GM19351 (cell line): ENCODE data around the gene CBL.

Experiments used
- ATAC-seq: cut with Tn5 transposase; IDR thresholded peaks from one replicate; pipeline ENCODE4 v1.9.1; 2021; ENCODE audit warnings: mild to moderate bottlenecking, moderate library complexity; ENCODE audit not compliant: unreplicated experiment

CBL gene

DNA sequence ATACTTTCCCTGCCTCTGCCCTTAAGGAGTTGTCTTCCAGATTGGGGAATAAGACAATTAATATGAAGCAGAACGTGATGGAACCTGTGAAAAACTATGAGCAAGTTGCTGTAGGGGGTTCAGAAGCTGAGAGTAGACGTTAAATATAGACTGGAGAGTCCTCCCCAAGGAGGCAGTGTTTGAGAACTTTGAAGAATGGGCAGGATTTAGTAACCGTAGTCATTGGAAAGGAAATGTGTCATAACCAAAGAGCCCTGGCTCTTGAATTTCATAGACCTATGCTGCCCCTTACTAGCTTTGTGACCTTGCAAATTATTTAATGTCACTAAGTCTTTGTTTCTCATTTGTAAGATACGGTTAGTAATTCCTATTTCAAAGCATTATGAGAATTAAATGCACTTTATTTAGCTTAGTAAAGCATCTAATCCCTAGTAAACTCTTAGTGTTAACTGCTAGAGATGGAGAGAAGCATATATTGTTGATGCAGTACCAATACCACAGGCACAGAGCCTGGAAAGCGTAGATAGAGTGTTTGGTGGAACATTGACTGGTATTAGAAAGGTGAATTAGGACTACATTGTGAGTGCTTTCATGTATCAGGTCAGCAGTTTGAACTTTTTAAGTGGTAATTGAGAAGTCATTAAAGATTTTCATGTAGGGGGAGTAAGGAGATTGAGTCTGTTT, 56.7 kb downstream of the CBL start:
- peak; percentile 34 for ATAC-seq

DNA sequence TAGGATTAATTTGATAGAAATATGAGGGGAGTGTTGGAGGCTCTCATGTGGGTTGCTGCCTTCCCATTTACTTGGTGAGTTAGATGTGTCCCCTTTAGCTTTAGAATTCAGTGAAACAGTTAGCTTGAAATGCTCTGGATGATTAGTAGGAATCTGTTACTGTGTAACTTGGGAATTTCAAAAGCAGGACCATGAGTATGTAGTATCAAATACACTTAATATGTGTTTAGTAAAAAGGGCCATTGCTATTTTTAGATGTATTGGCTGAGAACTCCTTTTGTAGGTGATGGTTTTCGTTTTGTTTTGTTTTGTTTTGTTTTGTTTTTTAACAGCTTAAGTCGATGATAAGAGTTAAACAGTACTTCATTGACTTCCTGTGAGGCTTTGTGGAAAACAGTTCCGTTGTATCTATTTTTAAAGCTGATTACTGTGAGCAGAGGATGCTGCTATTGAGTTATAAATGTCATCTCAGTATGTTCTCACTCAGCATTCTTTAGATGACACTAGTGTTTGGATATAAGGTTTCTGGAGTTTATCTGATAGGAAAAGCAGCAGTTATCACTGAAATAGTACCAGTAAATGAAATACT, 57.3 kb downstream of the CBL start:
- ATAC-seq: no peak

DNA sequence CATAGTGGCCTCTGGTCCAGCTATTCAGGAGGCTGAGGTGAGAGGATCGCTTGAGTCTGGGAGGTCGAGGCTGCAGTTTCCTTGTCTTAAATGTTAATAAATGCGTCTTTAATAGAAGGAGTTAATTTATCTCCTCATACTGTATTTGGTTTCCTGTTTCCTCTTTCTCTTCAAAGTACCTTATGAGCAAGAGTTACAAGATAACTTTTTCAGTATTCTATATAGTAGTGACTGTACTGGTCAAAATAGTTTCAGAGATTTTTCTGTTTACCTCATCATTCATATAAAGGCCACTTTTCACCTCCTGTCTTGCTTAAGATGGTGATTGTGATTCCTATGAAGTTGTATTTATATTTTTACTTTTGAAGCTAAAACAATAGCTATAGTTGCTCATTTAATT, 59.9 kb downstream of the CBL start:
- ATAC-seq: no peak

DNA sequence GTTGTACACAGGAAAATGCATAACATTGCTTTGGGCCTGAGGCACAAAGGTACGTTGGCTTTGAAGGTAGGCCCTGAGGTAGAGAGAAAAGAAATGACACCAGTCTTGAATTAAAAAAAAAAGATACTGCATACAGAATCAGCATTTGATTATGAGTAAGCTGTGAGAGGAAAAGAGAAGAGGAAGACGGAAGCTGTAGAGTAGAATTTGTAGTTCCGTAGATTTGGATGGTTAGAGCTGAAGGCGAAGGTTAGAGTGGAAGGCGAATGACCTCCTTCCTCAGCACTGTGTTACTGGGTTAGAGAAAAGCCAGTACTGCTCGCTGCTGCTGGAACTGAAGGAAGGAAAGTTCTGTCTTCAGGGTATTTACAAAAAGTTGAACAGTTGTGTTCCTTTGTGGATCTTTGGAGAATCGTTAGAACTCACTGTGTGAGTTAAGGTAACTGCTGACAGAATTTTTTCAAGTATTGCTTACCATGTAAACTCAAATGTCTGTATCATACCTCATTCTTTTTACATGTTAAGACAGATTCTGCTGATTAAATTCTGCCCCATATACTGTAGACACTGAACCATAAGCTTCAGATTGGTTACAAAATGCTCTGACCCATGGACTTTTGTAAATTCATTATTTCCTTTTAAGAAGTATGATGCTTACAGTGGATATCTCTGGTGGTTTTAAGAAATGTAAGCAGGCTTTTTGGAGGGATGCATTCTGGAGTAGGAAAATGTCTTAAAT, 60.5 kb downstream of the CBL start:
- ATAC-seq: no peak

DNA sequence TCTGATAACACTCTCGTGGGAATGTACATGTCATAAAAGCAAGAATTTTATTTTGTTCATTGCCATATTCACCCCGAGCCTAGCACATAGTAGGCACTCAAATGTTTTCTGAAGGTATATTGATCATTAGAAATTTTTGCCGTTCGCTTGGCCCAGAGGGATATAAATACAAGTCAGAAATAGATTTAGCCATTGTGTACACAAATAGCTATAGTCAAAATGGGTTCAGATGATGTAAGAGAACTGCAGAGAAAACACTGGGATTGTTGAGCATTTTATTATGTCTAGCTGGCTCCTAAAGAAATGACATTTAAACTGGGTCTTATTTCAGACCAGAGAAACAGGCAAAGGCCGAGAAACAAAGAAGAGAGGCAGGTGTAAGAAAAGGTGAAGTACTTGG, 61.5 kb downstream of the CBL start:
- ATAC-seq: no peak

DNA sequence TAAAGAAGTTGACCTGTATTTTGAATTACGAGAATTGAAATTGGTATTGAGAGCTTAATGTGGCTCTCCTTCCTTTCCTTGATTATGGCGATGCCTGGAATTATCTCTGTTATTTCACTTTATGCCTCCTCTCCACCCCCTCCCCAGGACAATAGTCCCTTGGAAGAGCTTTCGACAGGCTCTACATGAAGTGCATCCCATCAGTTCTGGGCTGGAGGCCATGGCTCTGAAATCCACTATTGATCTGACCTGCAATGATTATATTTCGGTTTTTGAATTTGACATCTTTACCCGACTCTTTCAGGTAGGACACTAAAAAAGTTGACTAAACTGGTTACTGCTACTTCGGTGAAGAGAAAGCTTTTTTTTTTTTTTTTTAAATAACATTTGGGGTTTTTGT, 67.6 kb downstream of the CBL start:
- no peak for ATAC-seq

DNA sequence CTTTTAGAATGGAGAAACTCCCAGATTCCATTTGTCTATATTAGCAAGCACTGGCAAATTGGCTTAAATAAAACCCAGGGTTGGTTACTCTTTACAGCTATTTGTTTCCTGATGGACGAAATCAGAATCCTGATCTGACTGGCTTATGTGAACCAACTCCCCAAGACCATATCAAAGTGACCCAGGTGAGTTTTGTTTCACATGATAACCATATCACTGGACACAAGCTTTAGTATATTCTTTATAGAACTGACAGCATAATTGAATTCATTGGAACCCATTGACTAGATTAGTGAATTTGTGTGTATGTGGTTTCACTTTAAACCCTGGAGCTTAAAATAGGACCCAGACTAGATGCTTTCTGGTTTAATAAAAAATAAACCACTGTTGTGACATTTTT, 71.5 kb downstream of the CBL start:
- ATAC-seq: no peak

DNA sequence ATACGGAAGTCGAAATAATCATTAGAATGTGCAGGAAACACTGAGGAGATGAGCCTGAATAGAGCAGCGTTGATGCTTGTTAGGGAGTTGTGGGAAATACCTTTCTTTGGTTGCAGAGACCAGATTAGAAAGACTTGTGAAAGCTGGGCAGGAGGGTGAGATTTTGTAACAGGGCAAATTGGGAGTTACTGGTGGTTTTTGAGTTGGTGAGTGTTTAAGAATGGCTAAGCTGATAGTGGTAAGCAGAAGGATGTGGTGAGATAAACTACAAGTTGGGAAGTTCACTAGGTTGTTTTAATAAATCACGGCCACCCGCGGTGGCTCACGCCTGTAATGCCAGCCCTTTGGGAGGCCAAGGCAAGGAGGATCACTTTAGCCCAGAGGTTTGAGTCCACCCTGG, 76.4 kb downstream of the CBL start:
- no peak for ATAC-seq

DNA sequence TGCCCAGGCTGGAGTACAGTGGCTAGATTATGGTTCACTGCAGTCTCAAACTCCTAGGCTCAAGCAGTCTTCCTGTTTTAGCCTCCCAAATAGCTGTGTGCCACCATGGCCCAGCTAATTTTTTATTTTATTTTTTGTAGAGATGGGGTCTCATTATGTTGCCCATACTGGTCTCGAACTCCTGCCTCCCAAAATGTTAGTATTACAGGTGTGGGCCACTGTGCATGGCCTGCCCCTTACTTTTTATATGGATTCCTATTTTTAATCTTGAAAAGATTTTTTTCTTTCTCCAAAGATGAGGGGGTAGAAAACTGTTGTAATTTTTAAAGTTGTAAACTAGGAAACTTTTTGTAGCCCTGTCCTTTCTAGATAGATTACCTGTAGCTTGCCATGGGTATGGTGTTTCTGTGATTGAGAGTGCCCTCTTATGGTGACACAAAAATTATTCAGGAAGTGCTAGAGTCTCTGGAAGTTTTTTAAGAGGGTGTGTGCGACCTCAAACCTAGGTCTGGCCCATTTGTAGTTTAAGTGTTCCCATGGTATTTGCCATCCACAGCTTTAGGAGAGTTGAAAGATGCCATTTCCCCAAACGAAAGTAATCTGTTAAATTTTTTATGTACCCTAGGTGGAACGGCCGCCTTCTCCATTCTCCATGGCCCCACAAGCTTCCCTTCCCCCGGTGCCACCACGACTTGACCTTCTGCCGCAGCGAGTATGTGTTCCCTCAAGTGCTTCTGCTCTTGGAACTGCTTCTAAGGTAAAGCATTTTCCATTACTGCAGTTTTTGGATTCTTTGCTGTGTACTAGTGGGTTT, 78.4 kb downstream of the CBL start:
- ATAC-seq: no peak

DNA sequence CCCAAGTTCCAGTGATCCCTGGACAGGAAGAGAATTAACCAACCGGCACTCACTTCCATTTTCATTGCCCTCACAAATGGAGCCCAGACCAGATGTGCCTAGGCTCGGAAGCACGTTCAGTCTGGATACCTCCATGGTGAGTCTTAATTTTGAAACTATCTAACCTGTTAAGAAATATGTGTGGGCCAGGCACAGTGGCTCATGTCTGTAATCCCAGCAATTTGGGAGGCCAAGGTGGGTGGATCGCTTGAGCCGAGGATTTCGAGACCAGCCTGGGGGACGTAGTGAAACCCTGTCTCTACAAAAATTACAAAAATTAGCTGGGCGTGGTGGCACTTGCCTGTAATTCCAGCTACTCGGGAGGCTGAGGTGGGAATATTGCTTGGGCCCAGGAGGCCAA, 79.3 kb downstream of the CBL start:
- no peak for ATAC-seq

DNA sequence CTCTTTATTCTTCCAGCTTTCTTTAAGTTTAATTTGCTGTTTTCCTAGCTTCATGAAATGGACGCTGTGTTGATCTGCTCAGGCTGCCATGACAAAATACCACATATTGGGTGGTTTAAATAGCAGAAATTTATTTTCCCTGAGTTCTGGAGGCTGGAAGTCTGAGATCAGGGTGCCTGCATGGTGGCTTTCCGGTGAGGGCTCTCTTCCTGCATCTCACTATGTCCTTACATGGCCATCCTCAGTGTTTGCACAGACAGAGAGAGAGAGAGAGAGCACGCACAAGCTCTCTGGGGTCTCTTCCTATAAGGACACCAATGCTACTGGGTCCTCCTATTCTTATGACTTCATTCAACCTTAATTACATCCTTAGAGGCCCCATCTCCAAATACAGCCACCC, 82.1 kb downstream of the CBL start:
- ATAC-seq: no peak

DNA sequence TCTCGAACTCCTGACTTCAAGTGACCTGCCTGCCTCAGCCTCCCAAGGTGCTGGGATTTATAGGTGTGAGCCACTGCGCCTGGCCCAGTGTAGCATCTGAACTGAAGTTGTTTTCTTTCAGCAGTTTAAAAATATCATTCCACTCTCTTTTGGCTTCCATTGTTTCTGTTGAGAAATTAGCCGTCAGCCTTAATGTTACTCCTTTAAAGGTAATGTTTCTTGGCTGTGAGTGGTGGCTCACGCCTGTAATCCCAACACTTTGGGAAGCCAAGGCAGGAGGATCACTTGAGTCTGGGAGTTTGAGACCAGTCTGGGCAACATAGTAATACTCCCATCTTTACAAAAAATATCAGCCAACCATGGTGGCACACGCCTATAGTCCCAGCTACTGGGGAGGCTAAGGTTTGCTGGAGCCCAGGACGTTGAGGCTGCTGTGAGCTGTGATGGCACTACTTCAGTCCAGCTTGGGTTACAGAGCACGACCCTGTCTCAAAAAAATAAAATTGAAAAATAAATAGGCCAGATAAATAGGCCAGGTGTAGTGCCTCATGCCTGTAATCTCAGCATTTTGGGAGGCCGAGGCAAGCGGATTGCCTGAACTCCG, 84.9 kb downstream of the CBL start:
- no peak for ATAC-seq

DNA sequence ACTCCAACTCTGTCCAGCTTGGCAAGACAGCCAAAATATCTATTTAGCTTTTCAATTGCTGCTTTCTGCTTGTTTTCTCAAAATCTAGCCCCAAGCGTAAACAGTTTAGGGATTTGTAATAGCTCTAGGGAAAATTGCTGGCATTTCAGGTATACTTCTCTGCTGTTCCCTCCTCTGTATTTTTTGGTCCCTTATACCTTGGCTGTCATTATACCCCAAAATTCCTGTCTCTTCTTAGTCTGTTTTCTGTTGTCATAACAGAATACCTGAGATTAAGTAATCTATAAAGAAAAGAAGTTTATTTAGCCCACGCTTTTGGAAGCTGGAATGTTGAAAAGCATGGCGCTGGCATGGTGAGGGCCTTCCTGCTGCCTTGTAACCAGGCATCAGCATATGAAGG, 87.3 kb downstream of the CBL start:
- ATAC-seq: no peak

DNA sequence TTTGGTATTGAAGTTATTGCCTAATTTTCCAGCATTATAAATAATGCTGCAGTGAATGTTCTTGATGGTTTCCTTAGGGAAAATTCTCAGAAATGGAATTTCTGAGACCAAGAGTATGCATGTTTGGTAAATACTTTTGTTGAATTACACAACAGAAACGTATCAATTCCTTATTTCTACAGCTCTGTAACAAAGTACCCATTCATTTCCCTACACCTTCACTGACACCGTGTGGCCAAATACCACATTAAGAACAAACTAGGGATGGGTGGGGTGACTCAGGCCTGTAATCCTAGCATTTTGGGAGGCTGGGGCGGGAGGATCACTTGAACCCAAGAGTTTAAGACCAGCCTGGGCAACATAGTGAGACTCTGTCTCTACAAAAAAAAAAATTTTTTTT, 89.0 kb downstream of the CBL start:
- ATAC-seq: no peak

DNA sequence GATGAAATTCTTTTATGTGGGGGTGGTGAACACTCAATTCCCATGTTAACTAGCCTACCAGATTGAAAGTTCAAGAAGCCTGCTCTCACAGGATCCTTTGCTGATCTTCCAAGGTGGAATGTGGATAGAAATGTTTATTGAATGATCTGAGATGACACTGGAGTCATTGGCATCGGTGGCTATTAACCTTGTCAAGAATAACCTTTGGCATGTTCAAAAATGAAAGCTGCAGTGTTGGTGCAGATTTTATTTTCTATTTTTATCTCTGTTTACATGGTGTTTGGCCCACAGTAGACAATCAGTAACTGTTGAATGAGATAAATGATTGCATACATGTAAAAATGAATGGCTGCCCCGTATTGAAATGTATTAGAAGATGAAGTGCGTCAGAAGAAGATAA, 91.8 kb downstream of the CBL start:
- no peak for ATAC-seq

DNA sequence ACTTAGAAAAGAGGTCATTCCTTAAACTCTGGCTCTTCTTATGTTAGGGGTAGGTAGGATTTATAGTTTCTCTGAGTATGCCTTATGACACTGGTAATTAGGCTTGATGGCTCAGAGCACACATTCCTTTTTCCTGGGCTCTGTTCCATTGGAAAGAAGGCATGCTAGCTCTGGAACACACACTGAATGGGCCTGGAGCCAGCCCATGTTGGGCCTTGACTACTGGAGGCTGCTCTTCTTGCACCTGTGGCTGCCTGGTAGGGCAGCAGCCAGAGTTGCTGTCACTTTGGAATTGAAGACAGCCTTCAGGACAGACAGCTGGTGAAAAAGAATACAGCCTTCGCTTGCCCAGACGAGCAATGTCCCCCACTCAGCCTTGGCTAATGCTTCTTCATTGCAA, 92.6 kb downstream of the CBL start:
- ATAC-seq: no peak

DNA sequence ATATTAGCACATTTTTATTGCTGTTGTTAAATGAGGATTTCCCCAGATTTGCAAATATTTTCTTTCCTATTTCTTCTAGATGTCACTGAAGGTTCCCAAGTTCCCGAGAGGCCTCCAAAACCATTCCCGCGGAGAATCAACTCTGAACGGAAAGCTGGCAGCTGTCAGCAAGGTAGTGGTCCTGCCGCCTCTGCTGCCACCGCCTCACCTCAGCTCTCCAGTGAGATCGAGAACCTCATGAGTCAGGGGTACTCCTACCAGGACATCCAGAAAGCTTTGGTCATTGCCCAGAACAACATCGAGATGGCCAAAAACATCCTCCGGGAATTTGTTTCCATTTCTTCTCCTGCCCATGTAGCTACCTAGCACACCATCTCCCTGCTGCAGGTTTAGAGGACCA, 93.3 kb downstream of the CBL start:
- no peak for ATAC-seq

DNA sequence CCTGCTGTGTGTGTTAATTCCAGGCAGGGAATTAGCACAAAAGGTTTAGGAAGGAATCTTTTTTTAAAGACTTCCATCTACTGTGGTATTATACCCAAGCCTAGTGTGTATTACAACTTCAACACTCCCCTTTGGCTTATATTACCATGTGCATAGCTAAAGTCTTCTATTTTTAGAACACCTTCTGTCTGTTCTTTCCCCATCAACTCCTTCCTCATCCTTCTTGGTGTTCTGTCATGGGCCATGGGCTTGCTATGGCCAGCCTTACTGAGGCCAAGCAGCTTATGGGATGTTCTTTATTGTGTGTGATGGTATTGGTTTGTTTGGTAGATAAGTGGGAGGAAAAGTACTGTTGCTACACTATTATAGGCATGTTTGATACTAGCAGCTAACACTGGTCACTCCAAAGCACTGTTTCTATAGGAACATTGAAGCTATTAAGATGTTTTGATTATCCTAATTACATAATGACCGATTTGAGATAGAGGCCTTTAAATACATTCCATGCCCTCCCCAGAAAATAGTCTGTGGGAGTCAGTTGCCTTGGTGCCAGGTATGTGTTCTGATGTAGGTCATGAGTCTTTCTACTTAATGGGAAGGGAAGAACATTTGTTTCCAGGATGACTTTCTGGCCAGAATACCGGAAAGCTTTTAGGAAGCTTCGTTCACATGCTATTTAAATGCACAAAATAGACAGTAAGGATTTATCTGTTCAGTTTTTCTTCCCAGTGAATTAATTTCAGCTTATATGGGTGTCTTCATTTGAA, 94.2 kb downstream of the CBL start:
- no peak for ATAC-seq

DNA sequence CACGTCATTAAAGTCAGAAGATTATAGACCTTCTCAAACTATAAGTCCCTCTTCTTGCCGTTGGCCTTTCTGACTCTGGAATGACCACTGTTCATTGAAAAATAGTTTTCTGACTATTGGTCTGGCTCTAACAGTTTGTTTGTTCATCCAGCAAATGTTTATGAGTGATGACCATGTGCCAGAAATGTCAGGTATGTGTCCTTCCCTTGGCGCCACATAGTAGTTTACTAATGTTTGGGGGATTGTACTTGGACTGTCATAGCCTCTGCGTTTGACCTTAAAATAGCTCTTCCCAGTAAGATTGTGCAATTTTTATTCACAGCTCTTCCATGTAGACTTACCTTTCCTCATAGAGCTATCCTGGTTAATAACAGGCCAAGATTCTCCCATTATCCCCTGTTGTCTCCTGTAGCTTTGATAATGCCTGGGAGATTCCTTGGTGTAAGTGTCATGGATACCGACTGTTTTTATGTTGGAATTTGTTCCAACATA, 97.1 kb downstream of the CBL start:
- ATAC-seq: no peak
